HG03108 (cell line): ENCODE measurements around the gene NDUFV1.
"Not testable (repeated sequence)": the region's sequence is repeated elsewhere in the genome, so short reads cannot be mapped to it uniquely, and the experiment has no call there.

Experiments used
- ATAC-seq: cut with Tn5 transposase; IDR thresholded peaks from one replicate; pipeline ENCODE4 v1.9.1; 2021; ENCODE audit warnings: moderate library complexity; ENCODE audit not compliant: unreplicated experiment

Gene NDUFV1

GRCh38 chr11:67585911-67586310, 20.8 kb upstream of the NDUFV1 start:
- ATAC-seq: no peak

GRCh38 chr11:67586568-67587250, 20.0 kb upstream of the NDUFV1 start:
- no peak for ATAC-seq

DNA sequence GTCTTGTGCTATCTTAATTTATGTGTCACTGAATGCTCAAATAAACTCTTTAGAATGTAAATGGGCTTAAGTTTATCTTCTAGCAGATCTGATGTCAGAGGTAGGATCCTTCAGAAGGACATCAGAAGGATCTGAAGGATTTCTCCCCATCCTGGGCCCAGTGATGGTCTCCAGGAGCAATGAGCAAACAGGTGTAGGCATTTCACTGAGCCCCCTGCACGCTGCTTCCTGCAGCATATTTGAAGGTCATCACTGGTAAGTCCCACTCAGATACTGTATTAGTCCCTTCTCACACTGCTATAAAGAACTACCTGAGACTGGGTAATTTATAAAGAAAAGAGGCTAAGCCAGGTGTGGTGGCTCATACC, 18.6 kb upstream of the NDUFV1 start:
- ATAC-seq: peak; percentile 19

GRCh38 chr11:67588899-67589415, 17.8 kb upstream of the NDUFV1 start:
- not testable (repeated sequence) for ATAC-seq

GRCh38 chr11:67592880-67593564, 13.7 kb upstream of the NDUFV1 start:
- ATAC-seq: no peak

DNA sequence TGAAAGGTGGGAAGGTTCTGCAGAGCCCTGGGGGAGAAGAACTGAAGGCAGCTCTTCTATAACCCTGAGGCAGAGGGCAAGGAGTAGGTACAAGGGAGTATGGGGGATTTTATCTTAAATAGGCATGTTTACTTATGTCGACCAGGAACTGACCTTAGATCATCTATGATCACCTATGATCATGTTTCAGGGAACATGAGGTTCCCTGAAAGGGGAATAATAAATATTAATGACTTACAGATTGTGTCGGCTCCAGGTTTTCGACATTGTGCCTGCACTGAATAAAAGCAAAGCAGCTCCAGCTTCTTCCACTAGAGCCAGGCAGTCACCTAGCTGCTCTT, 13.2 kb upstream of the NDUFV1 start:
- no peak for ATAC-seq

DNA sequence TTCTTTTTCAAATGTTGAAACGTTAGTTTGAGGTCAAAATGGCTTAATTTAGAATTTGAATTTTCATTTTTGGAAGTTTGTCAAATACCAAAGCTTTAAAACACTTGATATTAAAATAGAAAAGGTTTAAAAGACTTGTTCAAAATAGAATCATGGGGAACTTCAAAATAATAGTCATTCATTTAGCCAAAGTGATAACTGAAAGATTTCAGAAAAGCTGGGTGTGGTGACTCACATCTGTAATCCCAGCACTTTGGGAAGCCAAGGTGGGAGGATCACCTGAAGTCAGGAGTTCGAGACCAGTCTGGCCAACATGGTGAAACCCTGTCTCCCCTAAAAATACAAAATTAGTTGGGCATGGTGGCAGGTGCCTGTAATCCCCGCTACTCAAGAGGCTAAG, 12.3 kb upstream of the NDUFV1 start:
- ATAC-seq: no peak

DNA sequence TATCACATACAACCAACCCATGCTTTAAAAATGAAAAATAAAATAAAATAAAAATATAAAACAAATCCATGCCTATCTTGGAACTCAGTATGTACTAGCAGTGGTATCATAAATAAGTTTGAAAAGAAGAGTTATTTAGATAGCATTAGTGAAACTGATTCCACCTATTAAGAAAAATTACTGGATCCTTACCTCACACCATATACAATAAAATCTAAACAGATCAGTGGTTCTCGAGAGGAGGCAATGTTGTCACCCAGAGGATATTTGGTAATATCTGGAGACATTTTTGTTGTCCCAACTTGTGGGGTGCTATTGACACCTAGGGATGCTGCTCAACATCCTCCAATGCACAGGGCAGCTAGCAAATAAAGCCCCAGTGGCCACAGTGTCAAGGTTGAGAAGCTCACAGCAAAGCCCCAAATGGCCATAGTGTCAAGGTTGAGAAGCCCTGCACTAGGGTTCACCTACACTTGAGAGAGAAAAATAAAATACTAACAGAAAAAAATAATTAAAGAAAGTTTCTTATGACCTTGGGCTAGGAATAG, 9.9 kb upstream of the NDUFV1 start:
- no peak for ATAC-seq

GRCh38 chr11:67597458-67597857, 9.3 kb upstream of the NDUFV1 start:
- not testable (repeated sequence) for ATAC-seq

GRCh38 chr11:67597963-67598362, 8.8 kb upstream of the NDUFV1 start:
- ATAC-seq: not testable (repeated sequence)

DNA sequence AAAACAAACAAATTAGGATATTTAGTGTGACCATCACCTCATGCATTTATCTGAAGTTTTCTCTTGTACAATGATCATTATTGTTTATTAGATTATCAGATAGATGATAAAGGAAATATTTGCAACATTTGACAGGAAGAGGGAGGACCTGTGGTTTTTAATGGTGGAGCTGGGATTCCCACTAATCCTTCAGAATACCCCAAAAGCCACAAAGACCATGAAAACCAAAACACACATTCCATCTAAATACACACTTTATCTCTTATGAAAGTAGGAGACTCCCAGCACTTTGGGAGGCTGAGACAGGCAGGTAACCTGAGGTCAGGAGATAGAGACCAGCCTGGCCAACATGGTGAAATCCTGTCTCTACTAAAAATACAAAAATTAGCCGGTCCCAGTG, 7.6 kb upstream of the NDUFV1 start:
- ATAC-seq: no peak

GRCh38 chr11:67600324-67601029, 6.3 kb upstream of the NDUFV1 start:
- ATAC-seq: no peak

DNA sequence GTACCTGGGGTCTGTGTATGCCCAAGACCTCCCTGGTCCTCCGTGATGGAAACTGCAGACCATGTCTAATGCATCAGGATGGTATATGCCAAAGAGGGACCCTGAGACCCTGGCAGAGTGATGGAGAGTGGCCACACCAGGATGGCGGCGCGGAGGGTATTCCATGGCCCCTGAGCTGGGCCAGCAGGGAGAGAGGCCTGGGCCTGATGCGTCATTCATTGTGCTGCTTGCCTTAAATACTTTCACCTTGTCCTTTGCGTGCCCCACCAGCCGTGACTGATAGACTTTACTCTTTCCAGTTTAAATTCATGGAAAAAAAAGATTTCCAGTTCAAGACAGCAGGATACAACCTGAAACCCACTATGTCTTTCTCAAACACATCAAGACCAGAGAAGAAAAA, 5.6 kb upstream of the NDUFV1 start:
- no peak for ATAC-seq

- not testable (repeated sequence) for ATAC-seq
Observed at GRCh38 chr11:67604119-67604518, 2.6 kb upstream of the NDUFV1 start.

DNA sequence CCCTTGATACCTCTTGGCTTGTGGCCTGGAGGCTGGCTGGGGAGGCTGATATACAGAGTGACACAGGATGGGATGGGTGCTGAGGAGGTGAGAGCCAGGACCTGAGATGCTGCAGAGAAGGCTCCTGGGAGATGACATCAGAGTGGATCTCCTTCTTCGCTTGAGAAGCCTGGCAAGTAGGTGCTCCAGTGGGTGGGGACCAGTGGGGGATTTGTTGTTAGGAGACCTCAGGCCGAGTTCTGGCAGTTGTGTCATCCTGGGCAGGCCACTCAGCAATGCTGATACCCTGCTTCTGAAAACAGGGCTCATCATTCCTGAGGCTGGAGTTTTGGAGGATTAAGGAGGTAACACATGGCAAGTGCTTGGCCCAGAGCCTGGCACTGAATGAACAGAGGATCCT, 1.9 kb upstream of the NDUFV1 start:
- ATAC-seq: no peak

GRCh38 chr11:67605231-67606011, 1.3 kb upstream of the NDUFV1 start:
- no peak for ATAC-seq

DNA sequence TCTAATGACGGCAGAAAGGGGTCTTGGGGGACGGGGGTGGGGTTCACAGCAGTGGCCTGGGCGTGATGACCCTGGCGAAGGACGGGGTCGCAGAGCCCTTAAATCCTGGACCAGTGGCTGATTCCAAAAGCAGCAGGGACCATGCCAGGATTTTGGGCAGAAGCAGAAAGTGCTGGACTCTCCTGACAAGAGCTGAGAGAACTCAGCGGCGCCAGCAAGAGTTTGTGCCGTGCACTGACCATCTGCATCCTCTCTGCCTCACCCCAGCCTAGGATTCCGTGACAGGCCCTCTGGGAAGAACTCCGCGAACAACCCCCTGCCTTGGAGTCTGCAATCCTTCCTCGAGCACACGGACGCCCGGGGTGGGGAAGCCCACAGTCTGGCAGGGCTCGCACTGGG, 644 bp upstream of the NDUFV1 start:
- no peak for ATAC-seq

DNA sequence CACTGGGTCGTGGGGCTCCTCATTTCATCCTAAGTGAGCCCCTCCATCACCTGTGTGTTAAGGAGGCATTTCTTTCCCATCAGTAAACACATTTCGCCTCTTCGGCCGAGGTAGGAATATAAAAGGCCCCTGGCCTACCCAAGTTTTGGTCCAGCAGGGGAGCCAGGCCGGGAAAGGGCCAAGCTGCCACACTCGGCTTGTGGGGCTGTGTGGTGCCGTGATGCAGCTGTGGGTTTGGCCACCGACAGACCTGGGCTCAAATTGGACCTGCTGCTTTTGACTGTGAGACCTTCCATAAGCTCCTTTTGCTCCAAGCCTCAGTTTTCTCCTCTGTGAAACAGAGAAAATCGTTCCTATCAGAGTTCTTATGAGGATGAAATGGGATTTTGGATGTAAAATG, 771 bp downstream of the NDUFV1 start:
- no peak for ATAC-seq

- no peak for ATAC-seq
Observed at GRCh38 chr11:67608486-67608885, 1.8 kb downstream of the NDUFV1 start.

DNA sequence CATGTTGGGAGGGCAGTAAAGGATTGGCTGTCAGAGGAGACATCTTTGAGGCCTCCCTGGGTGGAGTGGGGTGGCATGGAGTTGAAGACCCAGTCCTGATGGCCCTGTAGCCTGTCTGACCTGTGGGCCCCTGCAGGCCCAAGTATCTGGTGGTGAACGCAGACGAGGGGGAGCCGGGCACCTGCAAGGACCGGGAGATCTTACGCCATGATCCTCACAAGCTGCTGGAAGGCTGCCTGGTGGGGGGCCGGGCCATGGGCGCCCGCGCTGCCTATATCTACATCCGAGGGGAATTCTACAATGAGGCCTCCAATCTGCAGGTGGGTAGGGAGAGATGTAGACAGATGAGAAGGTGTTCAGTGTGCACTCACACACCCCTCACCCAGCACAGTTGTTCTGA, 2.6 kb downstream of the NDUFV1 start:
- ATAC-seq: no peak

DNA sequence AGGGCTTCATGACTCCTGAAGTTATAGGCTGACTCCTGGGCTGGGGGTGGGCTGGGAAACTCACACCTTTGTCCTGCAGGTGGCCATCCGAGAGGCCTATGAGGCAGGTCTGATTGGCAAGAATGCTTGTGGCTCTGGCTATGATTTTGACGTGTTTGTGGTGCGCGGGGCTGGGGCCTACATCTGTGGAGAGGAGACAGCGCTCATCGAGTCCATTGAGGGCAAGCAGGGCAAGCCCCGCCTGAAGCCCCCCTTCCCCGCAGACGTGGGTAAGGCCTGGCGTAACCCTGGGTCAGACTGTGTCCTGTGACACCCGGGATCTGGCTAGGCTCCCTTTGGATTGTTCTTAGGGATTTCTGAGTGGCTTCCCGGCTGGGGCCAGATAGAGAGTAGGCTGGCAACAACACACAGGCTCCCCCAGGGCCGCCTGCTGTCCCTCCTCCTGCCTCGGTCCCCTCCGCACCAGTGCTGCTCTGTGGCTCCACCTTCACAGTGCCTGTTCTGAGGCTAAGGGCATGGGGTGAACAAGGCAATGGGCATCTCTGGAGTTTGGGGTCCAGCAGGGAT, 3.6 kb downstream of the NDUFV1 start:
- no peak for ATAC-seq
